GM18909 (cell line): ENCODE measurements around the gene PHB1.
"Not testable (repeated sequence)": the region's sequence is repeated elsewhere in the genome, so short reads cannot be mapped to it uniquely, and the experiment has no call there.

Source experiments
- ATAC-seq: cut with Tn5 transposase; IDR thresholded peaks from one replicate; pipeline ENCODE4 v1.9.1; 2021; ENCODE audit warnings: mild to moderate bottlenecking; ENCODE audit not compliant: unreplicated experiment, poor library complexity

PHB1 gene

GRCh38 chr17:49407086-49407485 is 7.6 kb downstream of the PHB1 start:
- ATAC-seq: no peak

GRCh38 chr17:49406421-49407061 is 8.1 kb downstream of the PHB1 start:
- no peak for ATAC-seq

- no peak for ATAC-seq
Measured at GRCh38 chr17:49404906-49405305, 9.8 kb downstream of the PHB1 start.

GRCh38 chr17:49404361-49404760 is 10.3 kb downstream of the PHB1 start:
- no peak for ATAC-seq

GRCh38 chr17:49403514-49404289 is 11.0 kb downstream of the PHB1 start:
- no peak for ATAC-seq

GRCh38 chr17:49402706-49403105 is 12.0 kb downstream of the PHB1 start:
- ATAC-seq: no peak

GRCh38 chr17:49401971-49402611 is 12.6 kb downstream of the PHB1 start:
- ATAC-seq: no peak

- ATAC-seq: no peak
Measured at GRCh38 chr17:49399995-49400394, 14.7 kb downstream of the PHB1 start.

- ATAC-seq: no peak
Measured at GRCh38 chr17:49397586-49397985, 17.1 kb downstream of the PHB1 start.

GRCh38 chr17:49393491-49394255 is 21.0 kb downstream of the PHB1 start:
- no peak for ATAC-seq

- ATAC-seq: peak; percentile 34
Measured at GRCh38 chr17:49390548-49391324, 23.9 kb downstream of the PHB1 start.

GRCh38 chr17:49389514-49390347 is 25.0 kb downstream of the PHB1 start:
- ATAC-seq: not testable (repeated sequence)

GRCh38 chr17:49388692-49389513 is 25.8 kb downstream of the PHB1 start:
- no peak for ATAC-seq

GRCh38 chr17:49388290-49388640 is 26.4 kb downstream of the PHB1 start:
- ATAC-seq: peak; percentile 61

GRCh38 chr17:49387498-49388289 is 27.0 kb downstream of the PHB1 start:
- peak; percentile 25 for ATAC-seq

- ATAC-seq: no peak
Measured at GRCh38 chr17:49386373-49386772, 28.3 kb downstream of the PHB1 start.

- ATAC-seq: no peak
Measured at GRCh38 chr17:49384951-49385350, 29.7 kb downstream of the PHB1 start.

- no peak for ATAC-seq
Measured at GRCh38 chr17:49383060-49383459, 31.6 kb downstream of the PHB1 start.
